ENCODE data around the gene TMBIM1. TPM values are rescaled to one million over a fixed set of nuclear protein-coding genes. Genes with fewer than 3 reads are reported as not detected.

The TMBIM1 gene
- total RNA-seq, 2 experiments from 2014 or later, result 82.9 to 86.4 TPM

- POLR2A ChIA-PET, result interaction anchor here (1.1 kb wide), 1 partner anchor 14 kb away, joined by 3 read pairs; the partner anchor contains the start of gene TMBIM1
Observed at GRCh38 chr2:218278531-218279360, 13.6 kb downstream of the TMBIM1 start.

DNA sequence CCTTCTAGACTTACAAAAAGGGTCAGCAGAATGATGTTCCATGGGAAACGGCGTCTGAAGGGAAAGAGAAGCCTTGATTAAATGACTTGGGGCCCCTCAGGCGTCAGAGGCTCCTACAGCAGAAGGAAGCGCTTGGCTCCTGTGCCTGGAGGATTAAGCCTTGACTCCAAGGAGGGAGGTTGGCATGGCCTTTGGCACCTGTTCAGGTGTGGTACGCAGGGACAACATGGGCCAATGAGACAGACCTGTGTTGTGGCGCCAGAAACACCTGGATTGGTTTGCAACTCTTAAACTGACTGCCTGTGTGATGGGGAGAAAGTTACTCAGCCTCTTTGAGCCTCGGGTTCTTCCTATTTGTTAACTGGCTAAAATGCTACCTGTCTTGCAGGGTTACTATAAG is 14.4 kb downstream of the TMBIM1 start:
- ChIA-PET CTCF (no interaction called here), POLR2A (no interaction called here)

More at GRCh38 chr2:218278531-218279360, 13.6 kb downstream of the TMBIM1 start:
- CTCF ChIA-PET, result no interaction called here

- CTCF ChIA-PET, result no interaction called here
- POLR2A ChIA-PET, result interaction anchor here (0.6 kb wide), 1 partner anchor 10 kb away, joined by 3 read pairs; no protein-coding TSS in a partner anchor
Observed at GRCh38 chr2:218276986-218277755, 15.1 kb downstream of the TMBIM1 start.

DNA sequence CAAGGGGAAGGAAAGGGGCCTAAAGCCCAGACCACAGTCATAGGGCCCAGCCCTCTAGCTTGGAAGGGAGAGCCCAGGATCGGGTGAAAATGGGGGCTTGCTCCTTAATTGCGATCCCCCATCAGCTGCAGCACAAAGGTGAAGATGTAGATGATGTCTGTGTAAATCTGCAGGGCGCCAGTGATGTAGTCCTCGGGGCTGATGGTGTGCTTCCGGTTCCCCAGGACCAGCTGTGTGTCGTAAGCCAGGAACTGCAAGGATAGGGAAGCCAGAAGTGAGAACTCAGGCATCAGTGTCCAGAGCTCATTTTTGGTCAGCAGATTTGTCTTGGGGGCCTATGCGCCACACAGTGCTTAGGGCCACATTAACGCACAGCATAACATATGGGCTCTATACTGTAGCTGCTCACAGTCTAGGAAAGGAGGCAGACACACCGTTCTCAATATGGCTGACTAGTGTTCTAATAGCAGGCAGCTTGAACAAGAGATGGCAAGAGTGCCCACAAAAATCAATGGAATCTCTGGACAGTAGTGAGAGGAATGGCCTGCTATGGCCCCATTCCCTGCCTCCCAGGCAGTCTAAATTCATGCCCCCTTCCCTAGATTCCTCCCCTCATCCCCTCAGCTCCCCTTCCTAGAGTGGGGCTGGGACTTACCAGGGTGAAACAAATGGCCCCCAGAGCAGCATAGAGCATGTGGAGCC is 16.8 kb downstream of the TMBIM1 start:
- POLR2A ChIA-PET, result no interaction called here
- CTCF ChIA-PET, result interaction anchor here (1.3 to 2.7 kb wide), 5 partner anchors 9 to 81 kb away, joined by 3 to 13 read pairs (median 4); partner anchors contain the start of gene CATIP

- CTCF ChIA-PET, result interaction anchor here (1.3 to 2.7 kb wide), 4 partner anchors 10 to 82 kb away, joined by 3 to 13 read pairs (median 5); partner anchors contain the start of gene CATIP
- POLR2A ChIA-PET, result no interaction called here
Observed at GRCh38 chr2:218274586-218274985, 17.7 kb downstream of the TMBIM1 start.

GRCh38 chr2:218273908-218274249 is 18.4 kb downstream of the TMBIM1 start:
- POLR2A ChIA-PET, result interaction anchor here (0.5 to 0.7 kb wide), 3 partner anchors 11 to 42 kb away, joined by 3 to 7 read pairs (median 5); no protein-coding TSS in a partner anchor
- CTCF ChIA-PET, result interaction anchor here (0.6 to 4.7 kb wide), 6 partner anchors 10 to 83 kb away, joined by 4 to 70 read pairs (median 9); partner anchors contain the start of genes CATIP and TMBIM1

DNA sequence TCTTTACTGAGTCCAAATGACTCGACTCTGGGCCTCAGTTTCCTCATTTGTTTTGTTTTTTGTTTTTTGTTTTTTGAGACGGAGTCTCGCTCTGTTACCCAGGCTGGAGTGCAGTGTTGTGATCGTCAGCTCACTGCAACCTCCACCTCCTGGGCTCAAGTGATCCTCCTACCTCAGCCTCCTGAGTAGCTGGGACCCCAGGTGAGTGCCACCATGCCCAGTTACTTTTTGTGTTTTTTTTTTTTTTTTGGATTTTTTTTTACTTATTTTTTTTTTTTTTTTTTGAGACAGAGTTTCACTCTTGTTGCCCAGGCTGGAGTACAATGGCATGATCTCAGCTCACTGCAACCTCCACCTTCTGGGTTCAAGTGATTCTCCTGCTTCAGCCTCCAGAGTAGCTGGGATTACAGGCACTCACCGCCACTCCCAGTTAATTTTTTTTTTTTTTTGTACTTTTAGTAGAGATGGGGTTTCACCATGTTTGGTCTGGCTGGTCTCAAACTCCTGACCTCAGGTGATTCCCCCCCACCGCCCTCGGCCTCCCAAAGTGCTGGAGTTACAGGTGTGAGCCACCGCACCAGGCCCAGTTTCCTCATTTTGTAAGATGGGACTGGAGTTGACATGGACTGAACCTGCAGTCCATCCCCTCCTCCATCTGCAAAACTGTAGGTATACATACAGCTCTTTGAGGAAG is 18.9 kb downstream of the TMBIM1 start:
- POLR2A ChIA-PET, result interaction anchor here (0.6 to 0.7 kb wide), 2 partner anchors 11 to 16 kb away, joined by 3 to 7 read pairs; no protein-coding TSS in a partner anchor
- CTCF ChIA-PET, result interaction anchor here (0.6 to 4.7 kb wide), 9 partner anchors 11 to 924 kb away, joined by 3 to 70 read pairs (median 5); partner anchors contain the start of genes CATIP and TMBIM1

- ChIA-PET POLR2A (interaction anchor here (2.9 kb wide), 1 partner anchor 14 kb away, joined by 34 read pairs; no protein-coding TSS in a partner anchor), CTCF (interaction anchor here (0.6 to 4.7 kb wide), 9 partner anchors 11 to 122 kb away, joined by 3 to 70 read pairs (median 4); partner anchors contain the start of genes CATIP and TMBIM1)
Observed at GRCh38 chr2:218272531-218273212, 19.6 kb downstream of the TMBIM1 start.

GRCh38 chr2:218271865-218272530 is 20.3 kb downstream of the TMBIM1 start:
- ChIA-PET CTCF (interaction anchor here (0.6 to 4.7 kb wide), 8 partner anchors 12 to 124 kb away, joined by 3 to 70 read pairs (median 4); partner anchors contain the start of genes CATIP and TMBIM1), POLR2A (interaction anchor here (0.5 to 2.9 kb wide), 3 partner anchors 12 to 257 kb away, joined by 3 to 34 read pairs (median 4); no protein-coding TSS in a partner anchor)

GRCh38 chr2:218271487-218271797 is 20.9 kb downstream of the TMBIM1 start:
- ChIA-PET CTCF (interaction anchor here (0.6 to 4.7 kb wide), 7 partner anchors 13 to 124 kb away, joined by 3 to 70 read pairs (median 5); partner anchors contain the start of genes CATIP and TMBIM1), POLR2A (interaction anchor here (0.5 to 2.9 kb wide), 3 partner anchors 13 to 257 kb away, joined by 3 to 34 read pairs (median 4); no protein-coding TSS in a partner anchor)

DNA sequence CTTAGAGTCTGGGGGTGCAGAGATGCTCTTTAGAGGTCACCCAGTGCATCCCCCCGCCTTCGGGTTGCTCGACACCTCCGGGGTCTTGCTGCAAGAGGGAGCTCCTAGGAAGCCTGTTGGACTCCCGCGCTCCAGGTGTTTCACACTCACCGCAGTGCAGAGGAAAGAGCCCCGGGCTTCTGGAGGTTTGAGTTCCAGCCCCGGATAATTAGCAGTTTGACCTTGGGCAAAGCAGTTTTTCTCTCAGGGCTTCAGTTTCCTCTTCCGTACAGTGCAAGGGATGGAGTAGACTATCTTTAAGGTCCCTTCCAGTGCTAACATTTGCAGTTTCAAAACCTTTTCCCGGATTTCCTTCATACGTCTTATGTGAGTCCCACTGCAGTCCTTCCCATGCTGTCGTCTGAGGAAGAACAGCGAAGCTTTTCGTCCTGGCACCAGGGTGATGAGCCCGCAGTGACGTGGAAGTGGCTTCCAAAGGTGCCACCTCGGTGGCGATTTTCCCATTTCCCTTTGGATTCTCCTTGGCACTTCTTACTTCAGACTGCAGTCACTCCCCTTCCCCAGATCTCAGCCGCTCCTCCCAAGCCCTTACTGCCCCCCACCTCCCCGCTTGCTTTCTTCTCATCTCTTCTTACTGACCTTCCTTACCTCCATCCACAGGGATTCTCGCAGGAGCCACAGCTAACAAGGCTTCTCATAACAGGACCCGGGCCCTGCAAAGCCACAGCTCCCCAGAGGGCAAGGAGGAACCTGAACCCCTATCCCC is 21.4 kb downstream of the TMBIM1 start:
- POLR2A ChIA-PET, result interaction anchor here (0.6 to 2.9 kb wide), 9 partner anchors 13 to 389 kb away, joined by 3 to 34 read pairs (median 4); partner anchors contain the start of genes BCS1L and ZNF142
- CTCF ChIA-PET, result interaction anchor here (0.8 to 4.7 kb wide), 11 partner anchors 12 to 129 kb away, joined by 3 to 70 read pairs (median 5); partner anchors contain the start of genes CATIP and TMBIM1

GRCh38 chr2:218269900-218270720 is 22.2 kb downstream of the TMBIM1 start, which contains the start of the genes AAMP and PNKD:
Gene AAMP (minus strand): TSS chr2:218270137. CDS start chr2:218270086, 51 bp downstream.
Gene PNKD (plus strand): TSS chr2:218270519. CDS start chr2:218270536, 17 bp downstream.
- CTCF ChIA-PET, result interaction anchor here (0.8 to 4.7 kb wide), 12 partner anchors 12 to 130 kb away, joined by 3 to 70 read pairs (median 4); partner anchors contain the start of genes CATIP and TMBIM1

GRCh38 chr2:218267259-218267658 is 25.0 kb downstream of the TMBIM1 start:
- CTCF ChIA-PET, result interaction anchor here (0.9 to 1.2 kb wide), 2 partner anchors 10 to 25 kb away, joined by 3 to 5 read pairs; no protein-coding TSS in a partner anchor
- POLR2A ChIA-PET, result interaction anchor here (0.9 kb wide), 1 partner anchor 18 kb away, joined by 3 read pairs; no protein-coding TSS in a partner anchor

More at GRCh38 chr2:218269900-218270720, 22.2 kb downstream of the TMBIM1 start, which contains the start of the genes AAMP and PNKD:
- POLR2A ChIA-PET, result interaction anchor here (0.6 to 2.9 kb wide), 9 partner anchors 14 to 389 kb away, joined by 3 to 34 read pairs (median 4); partner anchors contain the start of genes BCS1L and ZNF142

DNA sequence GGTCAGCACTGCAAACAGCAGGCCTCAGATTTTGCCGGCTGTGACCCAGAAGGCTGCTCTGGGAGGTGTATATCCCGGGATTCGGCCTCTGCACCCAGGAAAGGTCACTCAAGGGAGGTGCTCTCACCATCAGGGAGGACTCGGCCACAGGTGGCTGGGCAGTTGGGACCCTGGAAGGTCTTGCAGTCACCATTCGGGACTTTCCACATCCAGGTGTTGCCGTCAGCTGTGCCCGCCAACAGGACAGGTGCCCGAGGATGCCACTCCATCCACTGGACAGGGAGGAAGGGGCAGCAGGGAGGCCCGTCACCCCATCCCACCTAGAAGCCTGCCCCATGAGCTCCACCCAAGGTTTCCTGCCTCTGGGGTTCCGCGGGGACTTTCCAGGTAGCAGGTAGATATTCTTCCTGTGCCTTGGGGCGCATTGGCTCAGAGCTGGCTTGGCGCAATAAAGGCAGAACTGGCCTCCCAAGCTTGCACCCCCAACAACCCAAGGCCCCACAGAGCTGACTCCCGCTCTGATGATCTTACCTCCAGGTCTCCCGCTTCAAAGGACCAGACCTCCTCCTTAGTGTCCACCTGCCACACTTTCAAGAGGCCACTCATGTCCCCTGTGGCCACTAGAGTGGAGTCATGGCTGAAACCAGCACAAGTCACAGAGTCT is 25.9 kb downstream of the TMBIM1 start:
- ChIA-PET POLR2A (no interaction called here), CTCF (interaction anchor here (0.7 to 1.2 kb wide), 2 partner anchors 9 to 37 kb away, joined by 3 to 5 read pairs; no protein-coding TSS in a partner anchor)

Measured in activated CD8-positive, alpha-beta memory T cell treated with anti-CD3 and anti-CD28 coated beads for 36 hours (primary cell).